ENCODE measurements around the gene PCDHGC4.

Gene PCDHGC4

DNA sequence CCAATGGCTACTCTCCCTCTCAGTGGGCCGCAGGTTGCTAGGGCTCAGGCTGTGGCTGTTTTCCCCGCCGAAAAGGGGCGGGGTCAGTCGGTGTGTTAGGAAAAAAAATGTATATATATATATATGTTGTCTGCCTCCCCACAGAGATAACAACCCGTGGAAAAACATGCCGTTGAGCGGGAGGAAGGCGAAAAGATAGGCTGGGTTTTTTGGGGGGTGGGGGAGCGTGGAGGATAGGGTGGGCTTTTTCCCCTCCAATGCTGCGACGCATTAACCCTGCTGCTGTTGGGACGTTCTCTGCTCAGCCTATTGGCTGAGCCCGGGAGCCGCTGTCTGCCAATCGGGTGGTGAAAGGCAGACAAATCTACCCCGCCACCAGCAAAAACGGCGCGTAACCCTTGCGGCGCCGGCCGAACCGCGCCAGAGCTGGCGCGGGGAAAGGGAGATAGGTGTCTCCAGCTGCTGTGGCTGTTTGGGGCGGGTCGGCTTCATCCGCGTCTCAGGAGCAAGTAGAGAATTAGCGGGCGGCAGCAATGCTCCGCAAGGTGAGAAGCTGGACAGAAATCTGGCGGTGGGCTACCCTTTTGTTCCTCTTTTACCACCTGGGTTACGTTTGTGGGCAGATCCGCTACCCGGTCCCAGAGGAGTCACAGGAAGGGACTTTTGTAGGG is at the start of gene PCDHGC4:
PCDHGC4 (plus strand) TSS at position 390 of the 671 bp plus-strand sequence; CDS start at position 534, 144 bp downstream.
- H3K4me3 ChIP-seq (ENCODE audit: low read depth, low read length): no peak within 1 kb of the TSS
- TF ChIP-seq, protein P1, sequence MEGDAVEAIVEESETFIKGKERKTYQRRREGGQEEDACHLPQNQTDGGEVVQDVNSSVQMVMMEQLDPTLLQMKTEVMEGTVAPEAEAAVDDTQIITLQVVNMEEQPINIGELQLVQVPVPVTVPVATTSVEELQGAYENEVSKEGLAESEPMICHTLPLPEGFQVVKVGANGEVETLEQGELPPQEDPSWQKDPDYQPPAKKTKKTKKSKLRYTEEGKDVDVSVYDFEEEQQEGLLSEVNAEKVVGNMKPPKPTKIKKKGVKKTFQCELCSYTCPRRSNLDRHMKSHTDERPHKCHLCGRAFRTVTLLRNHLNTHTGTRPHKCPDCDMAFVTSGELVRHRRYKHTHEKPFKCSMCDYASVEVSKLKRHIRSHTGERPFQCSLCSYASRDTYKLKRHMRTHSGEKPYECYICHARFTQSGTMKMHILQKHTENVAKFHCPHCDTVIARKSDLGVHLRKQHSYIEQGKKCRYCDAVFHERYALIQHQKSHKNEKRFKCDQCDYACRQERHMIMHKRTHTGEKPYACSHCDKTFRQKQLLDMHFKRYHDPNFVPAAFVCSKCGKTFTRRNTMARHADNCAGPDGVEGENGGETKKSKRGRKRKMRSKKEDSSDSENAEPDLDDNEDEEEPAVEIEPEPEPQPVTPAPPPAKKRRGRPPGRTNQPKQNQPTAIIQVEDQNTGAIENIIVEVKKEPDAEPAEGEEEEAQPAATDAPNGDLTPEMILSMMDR (IDR thresholded peaks at IDR 0.05; ENCODE audit: low read depth, low read length): no peak

- H3K4me3 ChIP-seq (ENCODE audit: low read depth, low read length): no peak overlapping the region
- TF ChIP-seq, protein P1 (IDR thresholded peaks at IDR 0.05; ENCODE audit: low read depth, low read length): no peak
These were observed 47.6 kb upstream of the PCDHGC4 start for GRCh38 chr5:141437221-141437620.

GRCh38 chr5:141439411-141440141 is 45.3 kb upstream of the PCDHGC4 start:
- TF ChIP-seq, protein P1 (IDR thresholded peaks at IDR 0.05; ENCODE audit: low read depth, low read length): no peak
- H3K4me3 ChIP-seq (ENCODE audit: low read depth, low read length): no peak overlapping the region

DNA sequence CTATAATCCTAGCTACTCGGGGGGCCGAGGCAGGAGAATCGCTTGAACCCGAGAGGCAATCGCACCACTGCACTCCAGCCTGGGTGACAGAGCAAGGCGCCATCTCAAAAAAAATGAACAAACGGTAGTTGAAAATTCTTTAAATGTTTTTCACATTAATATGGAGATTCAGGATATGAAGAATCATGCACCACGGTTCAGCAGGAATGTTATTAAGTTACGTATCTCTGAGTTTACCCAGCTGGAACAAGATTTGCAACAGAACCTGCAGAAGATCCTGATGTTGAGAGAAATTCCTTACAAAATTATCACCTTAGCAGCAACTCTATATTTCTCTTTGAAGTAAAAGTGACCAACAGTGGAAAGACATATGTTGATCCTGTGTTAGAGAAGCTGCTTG is 44.5 kb upstream of the PCDHGC4 start:
- H3K4me3 ChIP-seq (ENCODE audit: low read depth, low read length): no peak overlapping the region
- TF ChIP-seq, protein P1 (IDR thresholded peaks at IDR 0.05; ENCODE audit: low read depth, low read length): no peak

DNA sequence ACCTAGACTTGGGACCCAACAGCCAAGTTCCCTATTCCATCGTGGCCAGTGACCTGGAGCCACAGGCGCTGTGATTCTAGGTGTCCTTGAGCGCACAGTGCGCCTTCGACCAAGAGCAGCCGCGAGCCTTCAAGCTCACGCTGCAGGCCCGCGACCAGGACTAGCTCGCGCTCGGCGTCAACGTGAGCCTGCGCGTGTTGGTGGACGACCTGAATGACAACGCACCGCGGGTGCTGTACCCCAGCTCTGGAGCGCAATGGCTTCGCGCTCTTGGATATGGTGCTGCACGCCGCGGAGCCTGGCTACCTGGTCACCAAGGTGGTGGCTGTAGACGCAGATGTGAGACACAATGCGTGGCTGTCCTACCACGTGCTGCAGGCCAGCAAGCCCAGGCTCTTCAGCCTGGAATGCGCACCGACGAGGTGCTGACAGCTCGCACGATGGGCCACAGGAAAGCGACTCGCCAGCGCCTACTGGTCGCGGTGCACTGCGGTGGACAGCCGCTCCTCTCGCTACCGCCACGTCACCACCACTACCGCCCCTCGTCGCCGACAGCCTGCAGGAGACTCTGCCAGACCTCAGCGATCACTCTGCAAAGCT is 43.2 kb upstream of the PCDHGC4 start:
- no peak overlapping the region for H3K4me3 ChIP-seq (ENCODE audit: low read depth, low read length)
- TF ChIP-seq, protein P1 (IDR thresholded peaks at IDR 0.05; ENCODE audit: low read depth, low read length): no peak

DNA sequence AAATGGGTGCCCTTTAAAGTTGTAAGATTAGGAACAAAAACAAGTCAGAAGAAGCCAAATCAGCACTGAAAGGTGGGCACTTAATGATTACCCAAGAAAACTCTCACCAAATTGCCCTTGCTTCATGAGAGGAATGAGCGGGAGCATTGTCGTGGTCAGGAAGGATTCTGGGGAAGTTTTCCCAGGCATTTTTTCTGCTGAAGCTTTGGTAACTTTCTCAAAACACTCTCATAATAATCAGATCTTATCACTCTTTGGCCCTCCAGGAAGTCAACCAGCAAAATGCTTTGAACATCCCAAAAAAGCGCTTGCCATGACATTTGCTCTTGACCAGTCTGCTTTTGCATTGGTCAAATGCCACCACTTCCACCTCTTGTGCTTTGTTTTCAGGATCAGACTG is 19.5 kb upstream of the PCDHGC4 start:
- H3K4me3 ChIP-seq (ENCODE audit: low read depth, low read length): no peak overlapping the region
- TF ChIP-seq, protein P1 (IDR thresholded peaks at IDR 0.05; ENCODE audit: low read depth, low read length): no peak

All from WI38 (cell line).